K562 (cell line): ENCODE measurements around the gene ABI3BP.

Experiments used
- ATF6 ChIP-seq: sonication (generic); formaldehyde crosslinking; IDR thresholded peaks from 2 replicates; pipeline ENCODE4 v1.4.0; 2020; ENCODE audit warnings: mild to moderate bottlenecking, missing genetic modification reagents
- BHLHE40 ChIP-seq: IDR thresholded peaks from 2 replicates; pipeline ENCODE4 v1.6.1; 2011; ENCODE audit warnings: low read length, improper control_type of control experiment
- CTCF ChIP-seq, 3 experiments: IDR thresholded peaks in 2 of 3; conservative IDR thresholded peaks in 1 of 3; 2 replicates each; pipeline ENCODE4 v1.5.1; 2011 to 2012; ENCODE audit warnings: low read length in 3 of 3, mild to moderate bottlenecking in 3 of 3, control low read depth in 2 of 3, improper control_type of control experiment in 1 of 3, inconsistent platforms in 1 of 3, low read depth in 1 of 3, mixed read lengths in 1 of 3, moderate library complexity in 1 of 3; ENCODE audit not compliant: insufficient read depth in 2 of 3
- MEIS2 ChIP-seq: fragments of 450-650 bp; IDR thresholded peaks from 2 replicates; pipeline ENCODE4 v1.6.1; 2014; ENCODE audit warnings: mild to moderate bottlenecking; ENCODE audit not compliant: partially characterized antibody
- MIER1 ChIP-seq: fragments of 450-650 bp; IDR thresholded peaks from 2 replicates; pipeline ENCODE4 v1.6.1; 2016; ENCODE audit warnings: antibody characterized with exemption, mild to moderate bottlenecking, low read depth
- MYC ChIP-seq, 2 experiments: fragments of 250-450 bp in 1 of 2; sonication (Bioruptor Pico) in 1 of 2; IDR thresholded peaks; 2 replicates each; pipeline versions ENCODE4 v1.5.1 to v1.6.1; 2012 to 2021; ENCODE audit warnings: low read depth in 2 of 2, borderline replicate concordance in 1 of 2, improper control_type of control experiment in 1 of 2, low read length in 1 of 2, mild to moderate bottlenecking in 1 of 2, moderate library complexity in 1 of 2
- ZBTB26 ChIP-seq: fragments of 450-650 bp; formaldehyde crosslinking; IDR thresholded peaks from 2 replicates; pipeline ENCODE4 v1.4.0; 2022; ENCODE audit warnings: missing genetic modification characterization
- ZNF639 ChIP-seq, 2 experiments: fragments of 200-800 bp in 1 of 2; sonication (Bioruptor generic) in 1 of 2; sonication (generic) in 1 of 2; formaldehyde crosslinking in 1 of 2; IDR thresholded peaks in 1 of 2; conservative IDR thresholded peaks in 1 of 2; 2 replicates each; pipeline versions ENCODE4 v1.5.0 to v1.6.1; 2016 to 2020; ENCODE audit warnings: missing compliant biosample characterization in 1 of 2, missing genetic modification characterization in 1 of 2, missing genetic modification reagents in 1 of 2

GRCh38 chr3:100798012-100798411 is 195.2 kb downstream of the ABI3BP start:
- TF ChIP-seq ZBTB26 (CRISPR knock-in tag) (no peak), ATF6 (CRISPR knock-in tag) (no peak), MEIS2 (no peak), MIER1 (no peak), BHLHE40 (no peak), CTCF (IDR thresholded peaks at IDR 0.05 in 2 of 3, conservative IDR thresholded peaks at IDR 0.05 in 1 of 3; ENCODE audit: insufficient read depth in 2 of 3, low read depth in 1 of 3, low read length in 3 of 3) (no peak), ZNF639 (CRISPR knock-in tag; conservative IDR thresholded peaks at IDR 0.05 in 1 of 2, IDR thresholded peaks at IDR 0.05 in 1 of 2) (no peak), MYC (IDR thresholded peaks at IDR 0.05; ENCODE audit: low read depth, low read length) (no peak), MYC (CRISPR knock-in tag; IDR thresholded peaks at IDR 0.05; ENCODE audit: borderline replicate concordance, low read depth) (no peak)
